Hematopoietic multipotent progenitor cell treated with erythropoietin and hydrocortisone succinate and interleukin-3 and kit ligand, for 8 days (in vitro differentiated cells): ENCODE measurements around the gene TMEM154.

Experiments used
- DNase-seq: peaks from one replicate; pipeline ENCODE4 v3.0.0-alpha.2; 2015

The TMEM154 gene

GRCh38 chr4:152587127-152587526, 92.7 kb downstream of the TMEM154 start:
- DNase-seq = no peak

- DNase-seq = no peak
Measured at GRCh38 chr4:152586668-152587067, 93.1 kb downstream of the TMEM154 start.

GRCh38 chr4:152585023-152585441, 94.8 kb downstream of the TMEM154 start:
- no peak for DNase-seq

- no peak for DNase-seq
Measured at GRCh38 chr4:152581536-152582160, 98.1 kb downstream of the TMEM154 start.

GRCh38 chr4:152579916-152580315, 99.9 kb downstream of the TMEM154 start:
- no peak for DNase-seq

- DNase-seq = no peak
Measured at GRCh38 chr4:152579107-152579764, 100.6 kb downstream of the TMEM154 start.

- DNase-seq = no peak
Measured at GRCh38 chr4:152578670-152579069, 101.1 kb downstream of the TMEM154 start.

- peak; percentile 82 for DNase-seq
Measured at GRCh38 chr4:152577708-152578396, 101.9 kb downstream of the TMEM154 start.

- no peak for DNase-seq
Measured at GRCh38 chr4:152575533-152575932, 104.3 kb downstream of the TMEM154 start.

- no peak for DNase-seq
Measured at GRCh38 chr4:152573861-152574260, 105.9 kb downstream of the TMEM154 start.

GRCh38 chr4:152572417-152573086, 107.2 kb downstream of the TMEM154 start:
- no peak for DNase-seq

GRCh38 chr4:152571770-152572169, 108.0 kb downstream of the TMEM154 start:
- DNase-seq = no peak

- no peak for DNase-seq
Measured at GRCh38 chr4:152571296-152571695, 108.5 kb downstream of the TMEM154 start.
